ENCODE data around the gene DPYSL5.

The DPYSL5 gene

GRCh38 chr2:26934335-26934724 is 86.4 kb downstream of the DPYSL5 start:
- no peak for TF ChIP-seq GATA3 (IDR thresholded peaks at IDR 0.05; ENCODE audit: low read depth, low read length)
- no peak for TF ChIP-seq GATA2 (IDR thresholded peaks at IDR 0.05; ENCODE audit: low read depth, low read length)

- TF ChIP-seq GATA2 (IDR thresholded peaks at IDR 0.05; ENCODE audit: low read depth, low read length) (no peak), GATA3 (IDR thresholded peaks at IDR 0.05; ENCODE audit: low read depth, low read length) (no peak)
These were observed 87.1 kb downstream of the DPYSL5 start for GRCh38 chr2:26934985-26935384.

- TF ChIP-seq GATA3 (IDR thresholded peaks at IDR 0.05; ENCODE audit: low read depth, low read length) (no peak), GATA2 (IDR thresholded peaks at IDR 0.05; ENCODE audit: low read depth, low read length) (no peak)
These were observed 88.9 kb downstream of the DPYSL5 start for GRCh38 chr2:26936855-26937254.

- no peak for TF ChIP-seq GATA2 (IDR thresholded peaks at IDR 0.05; ENCODE audit: low read depth, low read length)
- no peak for TF ChIP-seq GATA3 (IDR thresholded peaks at IDR 0.05; ENCODE audit: low read depth, low read length)
These were observed 90.6 kb downstream of the DPYSL5 start for GRCh38 chr2:26938399-26939118.

GRCh38 chr2:26940001-26940400 is 92.1 kb downstream of the DPYSL5 start:
- no peak for TF ChIP-seq GATA2 (IDR thresholded peaks at IDR 0.05; ENCODE audit: low read depth, low read length)
- TF ChIP-seq GATA3 (IDR thresholded peaks at IDR 0.05; ENCODE audit: low read depth, low read length): no peak

- TF ChIP-seq GATA2 (IDR thresholded peaks at IDR 0.05; ENCODE audit: low read depth, low read length) (no peak), GATA3 (IDR thresholded peaks at IDR 0.05; ENCODE audit: low read depth, low read length) (no peak)
These were observed 93.6 kb downstream of the DPYSL5 start for GRCh38 chr2:26941486-26941885.

GRCh38 chr2:26942543-26943295 is 94.8 kb downstream of the DPYSL5 start:
- TF ChIP-seq GATA2 (IDR thresholded peaks at IDR 0.05; ENCODE audit: low read depth, low read length): no peak
- TF ChIP-seq GATA3 (IDR thresholded peaks at IDR 0.05; ENCODE audit: low read depth, low read length): no peak

- TF ChIP-seq GATA3 (IDR thresholded peaks at IDR 0.05; ENCODE audit: low read depth, low read length) (no peak), GATA2 (IDR thresholded peaks at IDR 0.05; ENCODE audit: low read depth, low read length) (no peak)
These were observed 98.2 kb downstream of the DPYSL5 start for GRCh38 chr2:26945991-26946750.

- TF ChIP-seq GATA2 (IDR thresholded peaks at IDR 0.05; ENCODE audit: low read depth, low read length): no peak
- no peak for TF ChIP-seq GATA3 (IDR thresholded peaks at IDR 0.05; ENCODE audit: low read depth, low read length)
These were observed 99.2 kb downstream of the DPYSL5 start for GRCh38 chr2:26946841-26947784.

GRCh38 chr2:26948800-26949199 is 100.9 kb downstream of the DPYSL5 start:
- TF ChIP-seq GATA3 (IDR thresholded peaks at IDR 0.05; ENCODE audit: low read depth, low read length): no peak
- TF ChIP-seq GATA2 (IDR thresholded peaks at IDR 0.05; ENCODE audit: low read depth, low read length): no peak

GRCh38 chr2:26950246-26950645 is 102.3 kb downstream of the DPYSL5 start:
- TF ChIP-seq GATA2 (IDR thresholded peaks at IDR 0.05; ENCODE audit: low read depth, low read length) (no peak), GATA3 (IDR thresholded peaks at IDR 0.05; ENCODE audit: low read depth, low read length) (no peak)

GRCh38 chr2:26951236-26951635 is 103.3 kb downstream of the DPYSL5 start:
- TF ChIP-seq GATA3 (IDR thresholded peaks at IDR 0.05; ENCODE audit: low read depth, low read length) (no peak), GATA2 (IDR thresholded peaks at IDR 0.05; ENCODE audit: low read depth, low read length) (no peak)

GRCh38 chr2:26952374-26952773 is 104.4 kb downstream of the DPYSL5 start:
- TF ChIP-seq GATA3 (IDR thresholded peaks at IDR 0.05; ENCODE audit: low read depth, low read length) (no peak), GATA2 (IDR thresholded peaks at IDR 0.05; ENCODE audit: low read depth, low read length) (no peak)
